Kidney (tissue), 14 donors: ENCODE data around the gene ADSS2. TPM values are rescaled to one million over a fixed set of nuclear protein-coding genes. Genes with fewer than 3 reads are reported as not detected.

ENCODE experiments used
- DNase-seq, 5 donors: peaks; one replicate each; pipeline ENCODE4 v3.0.0-alpha.2; 2013 to 2020
- FAIRE-seq: peaks from 2 replicates; lab custom pipeline; 2012; peaks lifted over from hg19 to GRCh38; lab: Jason Lieb, UNC
- H3K27ac ChIP-seq, 2 donors: one replicate each; pipeline ENCODE4 v1.7.0; 2013; ENCODE audit warnings: low read depth in 2 of 2, low read length in 2 of 2, inconsistent platforms in 1 of 2
- H3K27me3 ChIP-seq: one replicate; pipeline ENCODE4 v1.7.1; 2013; ENCODE audit warnings: low read length, inconsistent platforms; ENCODE audit not compliant: control insufficient read depth, insufficient read depth
- H3K36me3 ChIP-seq, 3 donors: one replicate each; pipeline versions ENCODE4 v1.7.0 to v1.7.1; 2013; ENCODE audit warnings: low read length in 3 of 3, control low read depth in 1 of 3, inconsistent platforms in 1 of 3; ENCODE audit not compliant: insufficient read depth in 3 of 3, control insufficient read depth in 2 of 3
- H3K4me1 ChIP-seq, 3 donors: one replicate each; pipeline versions ENCODE4 v1.7.0 to v1.7.1; 2013; ENCODE audit warnings: low read length in 3 of 3, inconsistent platforms in 1 of 3, low read depth in 1 of 3; ENCODE audit not compliant: control insufficient read depth in 2 of 3, insufficient read depth in 2 of 3
- H3K4me3 ChIP-seq, 3 donors: one replicate each; pipeline versions ENCODE4 v1.7.0 to v1.8.1; 2013; ENCODE audit warnings: low read length in 3 of 3, control low read depth in 1 of 3, inconsistent platforms in 1 of 3
- H3K9ac ChIP-seq, 3 donors: one replicate each; pipeline versions ENCODE4 v1.7.0 to v1.7.1; 2013; ENCODE audit warnings: low read length in 3 of 3, control low read depth in 1 of 3, inconsistent platforms in 1 of 3
- H3K9me3 ChIP-seq, 3 donors: one replicate each; pipeline versions ENCODE4 v1.7.0 to v1.7.1; 2013; ENCODE audit warnings: low read length in 3 of 3, control low read depth in 1 of 3, inconsistent platforms in 1 of 3; ENCODE audit not compliant: control insufficient read depth in 2 of 3, insufficient read depth in 1 of 3
- intact Hi-C: fragments of 100-400 bp; cut with DNase I; formaldehyde crosslinking; loops from one replicate; pipeline ENCODE4 v1.11.1; 2022
- polyA plus RNA-seq: library from polyadenylated mRNA; stranded (reverse); fragments of 350-450 nt; fragmentation: Illumina TruSeq; extraction: RNeasy Lipid Tissue Mini Kit (QIAGEN cat#74804); gene quantifications from one replicate; pipeline ENCODE4 v1.2.3, GENCODE V29; 2014; ENCODE audit warnings: low read depth, low replicate concordance; ENCODE audit not compliant: insufficient read depth
- total RNA-seq: library from RNA; stranded (reverse); fragmentation: NEBNext Ultra II Directional; extraction: Animal tissue kit (Norgen Biotek cat#: 25700); gene quantifications from one replicate; pipeline ENCODE4 v1.2.1, GENCODE V29; 2021
- TF ChIP-seq, protein P1 (sequence below): IDR thresholded peaks from 3 replicates; pipeline ENCODE4 v1.5.1; 2012; ENCODE audit warnings: mild to moderate bottlenecking, moderate library complexity, borderline replicate concordance; ENCODE audit not compliant: insufficient read depth; ENCODE audit errors: extremely low read depth
- donor health status: control.
- donor health status: control.
- donor health status: control.
- donor health status: control.
- donor health status: control.
- donor health status: DM: yes; HTN: yes; CAD: no.
- donor health status: Normal renal cell carcinoma (clear cell type).

Gene ADSS2
- total and polyA plus RNA-seq, 2 donors from 2014 or later = 19.7 to 50.3 TPM

DNA sequence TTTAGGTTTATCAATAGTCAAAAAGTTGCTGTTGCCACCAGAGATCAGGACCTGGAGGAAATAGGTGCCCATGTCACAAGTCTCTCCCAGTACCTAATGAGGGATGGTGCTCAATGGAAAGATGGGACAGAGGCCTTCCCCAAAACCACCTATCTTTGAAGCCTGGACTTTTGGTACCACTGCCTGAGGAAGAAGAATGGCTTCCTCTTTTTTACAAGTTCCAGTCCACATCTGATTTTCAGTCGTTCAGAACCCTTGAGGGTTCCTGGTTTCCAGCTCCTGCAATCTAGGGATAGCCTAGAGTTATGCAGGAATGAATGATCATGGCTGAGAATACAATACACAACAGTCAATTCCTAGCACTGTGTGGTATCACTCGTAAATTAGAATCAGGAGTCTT, 15.0 kb upstream of the ADSS2 start:
- intact Hi-C loops = no loop called here
- Histone ChIP-seq H3K4me3 (no peak overlapping the region), H3K9ac (no peak overlapping the region), H3K36me3 (no peaks in the 10 kb centered on the region), H3K27me3 (no peaks in the 10 kb centered on the region), H3K27ac (no peak overlapping the region), H3K4me1 (no peaks in the 10 kb centered on the region), H3K9me3 (peaks cover 0 to 4% (median 0%) of the 10 kb centered on the region in 3 donors)
- no peak for DNase-seq
- TF ChIP-seq, protein P1, sequence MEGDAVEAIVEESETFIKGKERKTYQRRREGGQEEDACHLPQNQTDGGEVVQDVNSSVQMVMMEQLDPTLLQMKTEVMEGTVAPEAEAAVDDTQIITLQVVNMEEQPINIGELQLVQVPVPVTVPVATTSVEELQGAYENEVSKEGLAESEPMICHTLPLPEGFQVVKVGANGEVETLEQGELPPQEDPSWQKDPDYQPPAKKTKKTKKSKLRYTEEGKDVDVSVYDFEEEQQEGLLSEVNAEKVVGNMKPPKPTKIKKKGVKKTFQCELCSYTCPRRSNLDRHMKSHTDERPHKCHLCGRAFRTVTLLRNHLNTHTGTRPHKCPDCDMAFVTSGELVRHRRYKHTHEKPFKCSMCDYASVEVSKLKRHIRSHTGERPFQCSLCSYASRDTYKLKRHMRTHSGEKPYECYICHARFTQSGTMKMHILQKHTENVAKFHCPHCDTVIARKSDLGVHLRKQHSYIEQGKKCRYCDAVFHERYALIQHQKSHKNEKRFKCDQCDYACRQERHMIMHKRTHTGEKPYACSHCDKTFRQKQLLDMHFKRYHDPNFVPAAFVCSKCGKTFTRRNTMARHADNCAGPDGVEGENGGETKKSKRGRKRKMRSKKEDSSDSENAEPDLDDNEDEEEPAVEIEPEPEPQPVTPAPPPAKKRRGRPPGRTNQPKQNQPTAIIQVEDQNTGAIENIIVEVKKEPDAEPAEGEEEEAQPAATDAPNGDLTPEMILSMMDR = no peak
- FAIRE-seq = no peak

DNA sequence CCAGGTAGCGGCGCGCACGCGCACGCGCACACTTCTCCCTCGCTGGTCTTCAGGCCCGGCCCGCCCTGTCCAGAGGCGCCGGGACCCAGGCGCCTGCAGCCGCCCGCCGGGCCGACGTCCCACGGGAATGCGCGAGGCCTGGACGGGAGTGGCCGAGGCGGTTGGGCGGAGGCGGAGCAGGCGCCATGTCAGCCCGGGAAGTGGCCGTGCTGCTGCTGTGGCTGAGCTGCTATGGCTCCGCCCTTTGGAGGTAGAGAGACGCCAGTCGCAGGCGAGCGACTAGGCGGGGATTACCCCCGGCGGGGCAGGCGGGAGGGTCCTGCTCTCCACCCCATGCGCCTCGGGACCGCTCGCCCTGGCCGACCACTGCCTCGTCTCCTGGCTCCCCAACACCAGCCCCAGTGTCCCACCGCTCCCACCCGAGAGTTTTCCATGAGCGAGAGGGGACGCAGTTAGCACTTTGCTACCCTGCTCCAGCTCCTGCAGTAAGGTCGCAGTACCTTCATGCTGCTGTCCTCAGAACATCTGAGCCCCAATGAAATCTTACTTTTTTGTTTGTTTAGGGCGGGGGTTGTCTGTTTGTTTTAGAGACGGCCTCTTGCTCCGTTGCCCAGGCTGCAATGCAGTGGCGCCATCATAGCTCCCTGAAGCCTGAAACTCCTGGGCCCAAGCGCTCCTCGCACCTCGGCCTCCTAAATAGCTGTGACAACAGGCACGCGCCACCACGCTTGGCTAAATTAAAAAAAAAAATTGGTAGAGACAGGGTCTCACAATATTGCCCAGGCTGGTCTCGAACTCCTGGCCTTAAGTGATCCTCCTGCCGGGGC, 9.7 kb upstream of the ADSS2 start, which contains the start of gene CATSPERE:
Gene CATSPERE (plus strand): TSS at position 29 of the 827 bp plus-strand sequence. CDS start 157 bp downstream, at position 186.
- Histone ChIP-seq H3K4me1 (peaks cover 0 to 4% (median 2%) of the 10 kb centered on the region in 3 donors), H3K4me3 (peak within 1 kb of the TSS; percentile 74 to 91 (median 85)), H3K27ac (peak within 1 kb of the TSS; percentile 89 to 91), H3K36me3 (no peaks in the 10 kb centered on the region), H3K9me3 (no peaks in the 10 kb centered on the region), H3K9ac (peak within 1 kb of the TSS; percentile 58 to 88 (median 85)), H3K27me3 (no peaks in the 10 kb centered on the region)
- FAIRE-seq (no peak), DNase-seq (peak; percentile 91 to 97 (median 95))
- TF ChIP-seq, protein P1 = no peak
- intact Hi-C loops = no loop called here

GRCh38 chr1:244460197-244460596, 8.5 kb upstream of the ADSS2 start:
- H3K4me3 ChIP-seq = no peak overlapping the region
- FAIRE-seq = no peak
- intact Hi-C loops = no loop called here

More at GRCh38 chr1:244460197-244460596, 8.5 kb upstream of the ADSS2 start:
- Histone ChIP-seq H3K27me3 (no peaks in the 10 kb centered on the region), H3K27ac (no peak overlapping the region), H3K9me3 (no peaks in the 10 kb centered on the region), H3K4me1 (peaks cover 0 to 4% (median 2%) of the 10 kb centered on the region in 3 donors), H3K36me3 (no peaks in the 10 kb centered on the region), H3K9ac (no peak overlapping the region)
- TF ChIP-seq, protein P1 = no peak
- DNase-seq = no peak
